Measurements from ENCODE around the gene TEX11. TPM values are rescaled to one million over a fixed set of nuclear protein-coding genes. Genes with fewer than 3 reads are reported as not detected.
"Not testable (repeated sequence)": the region's sequence is repeated elsewhere in the genome, so short reads cannot be mapped to it uniquely, and the experiment has no call there.

The TEX11 gene
- total RNA-seq, 2 donors from 2014 or later, result 2.6 TPM; not detected in 1

GRCh38 chrX:70605352-70605751 is 303.2 kb downstream of the TEX11 start:
- Histone ChIP-seq H3K4me3 (no peak overlapping the region), H3K4me1 (replicated peaks) (no peaks in the 10 kb centered on the region), H3K27ac (no peak overlapping the region), H3K27me3 (replicated peaks; ENCODE audit: insufficient read depth) (no peaks in the 10 kb centered on the region), H3K36me3 (no peaks in the 10 kb centered on the region), H3K9me3 (no peaks in the 10 kb centered on the region)
- no peak for TF ChIP-seq POLR2AphosphoS5 (IDR thresholded peaks at IDR 0.05)
- 33% methylated on average over 1 of the region's 1 CpG for WGBS
- DNase-seq (ENCODE audit: low spot score), result no peak
- intact Hi-C loops (cut with DNase I), result no loop called here

DNA sequence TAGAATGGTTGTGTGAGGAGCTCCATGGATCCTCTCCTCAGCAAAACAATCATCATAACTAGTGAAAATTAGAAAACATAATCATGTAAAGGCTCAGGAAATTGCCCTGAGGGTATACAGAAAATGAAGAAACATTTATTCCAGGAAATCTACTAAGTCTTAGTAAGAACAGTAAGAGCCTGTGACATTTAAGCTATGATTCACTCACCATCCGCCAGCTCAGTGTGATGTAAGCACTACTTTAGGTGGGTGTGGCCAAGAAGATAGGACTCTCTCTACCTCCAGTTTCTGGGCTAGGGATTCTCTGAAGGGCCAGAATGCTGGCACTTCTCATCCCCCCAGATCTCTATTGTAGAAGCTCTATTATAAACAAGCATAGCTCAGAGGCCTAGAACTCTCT is 316.4 kb downstream of the TEX11 start:
- WGBS, result 100% methylated on average over 1 of the region's 1 CpG

DNA sequence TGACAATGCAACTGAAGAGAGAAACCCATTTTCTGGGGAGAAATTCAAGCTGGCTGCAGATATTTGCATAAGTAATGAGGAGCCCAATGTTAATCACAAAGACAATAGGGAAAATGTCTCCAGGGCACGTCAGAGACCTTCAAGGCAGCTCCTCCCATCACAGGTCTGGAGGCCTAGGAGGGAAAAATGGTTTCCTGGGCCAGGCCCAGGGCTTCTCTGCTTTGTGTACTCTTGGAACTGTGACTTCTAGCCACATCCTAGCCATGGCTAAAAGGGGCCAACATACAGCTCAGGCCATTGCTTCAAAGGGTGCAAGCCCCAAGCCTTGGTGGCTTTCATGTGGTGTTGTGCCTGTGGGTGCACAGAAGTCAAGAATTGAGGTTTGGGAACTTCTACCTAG is 321.4 kb downstream of the TEX11 start:
- H3K4me3 ChIP-seq; H3K36me3 ChIP-seq; H3K9me3 ChIP-seq; intact Hi-C loops (cut with DNase I); DNase-seq (ENCODE audit: low spot score); H3K27me3 ChIP-seq (replicated peaks; ENCODE audit: insufficient read depth); H3K4me1 ChIP-seq (replicated peaks); H3K27ac ChIP-seq: not testable (repeated sequence)
- 43% methylated on average over 1 of the region's 1 CpG for WGBS

More for the DNA sequence above, 316.4 kb downstream of the TEX11 start:
- Histone ChIP-seq H3K9me3 (no peaks in the 10 kb centered on the region), H3K36me3 (no peaks in the 10 kb centered on the region), H3K27me3 (replicated peaks; ENCODE audit: insufficient read depth) (no peaks in the 10 kb centered on the region), H3K4me1 (replicated peaks) (no peaks in the 10 kb centered on the region), H3K27ac (no peak overlapping the region), H3K4me3 (no peak overlapping the region)
- TF ChIP-seq POLR2A (IDR thresholded peaks at IDR 0.05) (no peak), CTCF (IDR thresholded peaks at IDR 0.05) (no peak), POLR2AphosphoS5 (IDR thresholded peaks at IDR 0.05) (no peak)
- DNase-seq (ENCODE audit: low spot score), result no peak
- intact Hi-C loops (cut with DNase I), result no loop called here

GRCh38 chrX:70577442-70577841 is 331.1 kb downstream of the TEX11 start:
- DNase-seq (ENCODE audit: low spot score), result no peak
- Histone ChIP-seq H3K27me3 (replicated peaks; ENCODE audit: insufficient read depth) (no peaks in the 10 kb centered on the region), H3K9me3 (no peaks in the 10 kb centered on the region), H3K4me3 (no peak overlapping the region), H3K36me3 (no peaks in the 10 kb centered on the region), H3K27ac (no peak overlapping the region), H3K4me1 (replicated peaks) (no peaks in the 10 kb centered on the region)
- intact Hi-C loops (cut with DNase I), result no loop called here
- 93% methylated on average over 4 of the region's 4 CpGs for WGBS
- no peak for TF ChIP-seq POLR2AphosphoS5 (IDR thresholded peaks at IDR 0.05)
- no peak for TF ChIP-seq POLR2A (IDR thresholded peaks at IDR 0.05)
- no peak for TF ChIP-seq CTCF (IDR thresholded peaks at IDR 0.05)

DNA sequence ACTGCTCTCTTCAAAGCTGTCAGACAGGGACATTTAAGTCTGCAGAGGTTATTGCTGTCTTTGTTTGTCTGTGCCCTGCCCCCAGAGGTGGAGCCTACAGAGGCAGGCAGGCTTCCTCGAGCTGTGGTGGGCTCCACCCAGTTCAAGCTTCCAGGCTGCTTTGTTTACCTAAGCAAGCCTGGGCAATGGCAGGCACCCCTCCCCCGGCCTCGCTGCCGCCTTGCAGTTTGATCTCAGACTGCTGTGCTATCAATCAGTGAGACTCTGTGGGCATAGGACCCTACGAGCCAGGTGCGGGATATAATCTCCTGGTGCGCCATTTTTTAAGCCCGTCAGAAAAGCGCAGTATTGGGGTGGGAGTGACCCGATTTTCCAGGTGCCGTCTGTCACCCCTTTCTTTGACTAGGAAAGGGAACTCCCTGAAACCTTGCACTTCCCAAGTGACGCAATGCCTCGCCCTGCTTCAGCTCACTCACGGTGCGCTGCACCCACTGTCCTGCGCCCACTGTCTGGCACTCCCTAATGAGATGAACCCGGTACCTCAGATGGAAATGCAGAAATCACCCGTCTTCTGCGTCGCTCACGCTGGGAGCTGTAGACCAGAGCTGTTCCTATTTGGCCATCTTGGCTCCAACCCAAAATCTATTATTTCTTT is 338.5 kb downstream of the TEX11 start:
- DNase-seq (ENCODE audit: low spot score); H3K9me3 ChIP-seq; H3K4me1 ChIP-seq (replicated peaks); H3K27me3 ChIP-seq (replicated peaks; ENCODE audit: insufficient read depth); H3K36me3 ChIP-seq; intact Hi-C loops (cut with DNase I); H3K4me3 ChIP-seq; H3K27ac ChIP-seq: not testable (repeated sequence)
- WGBS, result 87% methylated on average over 17 of the region's 21 CpGs

DNA sequence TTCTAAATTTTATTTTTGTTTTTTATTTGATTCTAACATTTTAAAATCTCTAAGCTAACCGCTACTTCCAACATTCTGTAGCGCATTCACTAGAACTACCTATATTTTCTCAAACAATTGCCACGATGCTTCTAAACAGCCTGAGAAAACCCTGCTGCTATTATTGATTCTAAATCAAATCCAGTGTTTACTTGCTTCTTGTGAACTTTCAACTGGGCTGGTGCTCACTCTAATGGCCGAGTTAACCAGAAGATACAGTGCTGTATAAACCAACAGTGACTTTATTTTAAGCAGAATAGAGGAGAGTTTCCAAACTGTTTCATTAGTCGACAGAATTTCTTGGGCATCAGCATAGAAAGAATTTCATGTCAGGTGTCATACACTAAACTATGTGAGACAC is 353.6 kb downstream of the TEX11 start:
- H3K9me3 ChIP-seq, result no peaks in the 10 kb centered on the region
- no peaks in the 10 kb centered on the region for H3K27me3 ChIP-seq (replicated peaks; ENCODE audit: insufficient read depth)
- intact Hi-C loops (cut with DNase I), result loop anchor here (5.0 kb wide), 1 partner anchor 103 kb away; no protein-coding TSS in a partner anchor
- DNase-seq (ENCODE audit: low spot score), result no peak
- TF ChIP-seq POLR2A (IDR thresholded peaks at IDR 0.05), result no peak
- no peak for TF ChIP-seq POLR2AphosphoS5 (IDR thresholded peaks at IDR 0.05)
- TF ChIP-seq CTCF (IDR thresholded peaks at IDR 0.05), result no peak
- H3K4me1 ChIP-seq (replicated peaks), result no peaks in the 10 kb centered on the region
- H3K36me3 ChIP-seq, result no peaks in the 10 kb centered on the region
- WGBS, result 85% methylated on average over 5 of the region's 5 CpGs
- H3K27ac ChIP-seq, result no peak overlapping the region
- H3K4me3 ChIP-seq, result no peak overlapping the region
